ENCODE results near the gene ACSS1.

DNA sequence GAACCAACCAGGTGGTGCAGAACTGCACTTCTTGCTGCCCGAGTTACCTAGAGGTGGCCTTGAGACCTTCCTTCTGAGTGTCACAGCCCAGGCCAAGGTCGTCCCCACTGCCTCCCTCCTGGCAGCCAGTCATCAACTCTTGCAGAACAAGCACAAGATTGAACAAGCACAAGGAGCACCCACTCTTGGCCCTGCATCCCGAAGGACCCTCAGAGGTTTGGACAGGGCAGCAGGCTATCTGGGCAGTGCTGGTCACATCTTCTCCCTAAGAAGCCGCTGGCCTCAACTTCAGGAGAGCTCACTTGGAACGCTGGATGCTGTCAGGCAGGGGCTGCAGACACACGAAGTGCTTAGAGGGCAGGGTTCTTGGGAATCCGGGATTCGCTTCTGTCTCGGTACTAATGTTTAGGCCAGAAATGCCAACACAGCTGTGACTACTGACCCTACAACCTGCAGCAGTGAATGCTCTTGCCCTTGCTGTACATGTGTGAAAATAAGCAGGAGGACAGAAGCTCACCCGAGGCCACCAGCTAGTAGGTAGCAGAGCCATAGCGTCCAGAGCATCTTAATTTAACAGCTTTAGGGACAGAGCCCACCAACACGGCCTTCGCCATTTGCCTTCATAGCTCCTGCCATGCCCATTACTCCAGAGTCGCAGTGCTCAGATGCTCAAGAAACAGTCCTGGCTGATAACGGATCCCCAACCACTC lies 4.0 kb upstream of the ACSS1 start:
- TF ChIP-seq, protein P1, sequence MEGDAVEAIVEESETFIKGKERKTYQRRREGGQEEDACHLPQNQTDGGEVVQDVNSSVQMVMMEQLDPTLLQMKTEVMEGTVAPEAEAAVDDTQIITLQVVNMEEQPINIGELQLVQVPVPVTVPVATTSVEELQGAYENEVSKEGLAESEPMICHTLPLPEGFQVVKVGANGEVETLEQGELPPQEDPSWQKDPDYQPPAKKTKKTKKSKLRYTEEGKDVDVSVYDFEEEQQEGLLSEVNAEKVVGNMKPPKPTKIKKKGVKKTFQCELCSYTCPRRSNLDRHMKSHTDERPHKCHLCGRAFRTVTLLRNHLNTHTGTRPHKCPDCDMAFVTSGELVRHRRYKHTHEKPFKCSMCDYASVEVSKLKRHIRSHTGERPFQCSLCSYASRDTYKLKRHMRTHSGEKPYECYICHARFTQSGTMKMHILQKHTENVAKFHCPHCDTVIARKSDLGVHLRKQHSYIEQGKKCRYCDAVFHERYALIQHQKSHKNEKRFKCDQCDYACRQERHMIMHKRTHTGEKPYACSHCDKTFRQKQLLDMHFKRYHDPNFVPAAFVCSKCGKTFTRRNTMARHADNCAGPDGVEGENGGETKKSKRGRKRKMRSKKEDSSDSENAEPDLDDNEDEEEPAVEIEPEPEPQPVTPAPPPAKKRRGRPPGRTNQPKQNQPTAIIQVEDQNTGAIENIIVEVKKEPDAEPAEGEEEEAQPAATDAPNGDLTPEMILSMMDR (IDR thresholded peaks at IDR 0.05): no peak
- TF ChIP-seq POLR2A (IDR thresholded peaks at IDR 0.05): no peak

Measured in body of pancreas (tissue), 4 donors.